IgD-negative memory B cell (primary cell): ENCODE measurements around the gene BAK1. TPM values are rescaled to one million over a fixed set of nuclear protein-coding genes. Genes with fewer than 3 reads are reported as not detected.

Experiments
- H3K27ac Mint-ChIP-seq, 3 donors: one replicate each; pipeline ENCODE4 v1.8.0; 2020 to 2022; ENCODE audit warnings: mild to moderate bottlenecking in 3 of 3, mixed read lengths in 3 of 3, moderate library complexity in 1 of 3
- H3K27me3 Mint-ChIP-seq: one replicate; pipeline ENCODE4 v1.8.0; 2021; ENCODE audit warnings: mixed read lengths
- H3K36me3 Mint-ChIP-seq: one replicate; pipeline ENCODE4 v1.8.0; 2020; ENCODE audit warnings: mild to moderate bottlenecking, mixed read lengths
- H3K4me1 Mint-ChIP-seq, 3 donors: one replicate each; pipeline ENCODE4 v1.8.0; 2020 to 2022; ENCODE audit warnings: mixed read lengths in 3 of 3, mild to moderate bottlenecking in 1 of 3
- H3K4me3 Mint-ChIP-seq, 4 donors: one replicate each; pipeline ENCODE4 v1.8.0; 2020 to 2022; ENCODE audit warnings: mild to moderate bottlenecking in 4 of 4, mixed read lengths in 4 of 4, moderate library complexity in 3 of 4
- H3K9me3 Mint-ChIP-seq, 3 donors: one replicate each; pipeline ENCODE4 v1.8.0; 2020 to 2021; ENCODE audit warnings: mixed read lengths in 3 of 3, mild to moderate bottlenecking in 1 of 3
- polyA plus RNA-seq: library from polyadenylated mRNA; unstranded; fragments of 300-500 nt; fragmentation: Illumina TruSeq; gene quantifications from one replicate; pipeline ENCODE4 v1.2.3, GENCODE V29; 2021

Gene BAK1
- polyA plus RNA-seq, 1 donor from 2014 or later = 40.6 TPM

DNA sequence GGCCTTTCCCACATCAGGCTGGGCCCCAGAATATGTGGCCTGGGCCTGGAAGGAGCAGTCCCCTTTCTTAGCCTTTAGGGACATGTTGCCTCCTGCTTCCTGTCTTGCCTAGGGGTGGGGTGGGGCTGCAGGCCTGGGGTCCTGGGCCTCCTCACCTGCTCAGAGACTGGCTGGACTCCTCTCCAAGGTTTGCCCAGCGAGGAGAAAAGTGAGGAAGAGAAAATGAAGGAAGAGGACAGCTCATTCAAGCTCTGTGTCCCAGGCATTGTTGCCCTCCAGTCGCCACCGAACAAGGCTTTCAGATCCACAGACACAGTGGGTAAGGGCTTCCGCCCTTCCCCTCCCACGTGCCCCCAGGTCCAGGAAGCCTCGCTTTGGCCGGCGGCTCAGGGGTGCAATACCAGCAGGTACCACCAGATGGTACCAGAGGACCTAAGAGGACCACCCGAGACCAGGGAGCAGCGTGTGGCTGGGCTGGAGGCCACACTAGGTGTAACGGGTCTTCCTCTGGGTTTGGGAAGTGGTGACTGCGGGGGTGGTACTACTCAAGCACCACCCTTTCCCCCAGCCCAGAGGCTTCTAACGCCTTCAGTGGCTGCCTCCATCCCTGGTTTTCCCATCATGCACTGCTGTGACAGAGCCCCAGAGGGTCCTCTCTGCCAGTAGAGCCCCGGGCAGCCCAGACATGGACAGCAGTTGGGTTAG lies 5.5 kb upstream of the BAK1 start:
- Mint-ChIP-seq H3K27me3 (no peaks in the 10 kb centered on the region), H3K36me3 (no peaks in the 10 kb centered on the region), H3K4me3 (peak overlapping the region in 3 of 4 donors; percentile 17 to 73 (median 60)), H3K27ac (peak overlapping the region; percentile 53 to 92 (median 64)), H3K9me3 (no peaks in the 10 kb centered on the region), H3K4me1 (peaks cover 9 to 21% (median 15%) of the 10 kb centered on the region in 3 donors)

DNA sequence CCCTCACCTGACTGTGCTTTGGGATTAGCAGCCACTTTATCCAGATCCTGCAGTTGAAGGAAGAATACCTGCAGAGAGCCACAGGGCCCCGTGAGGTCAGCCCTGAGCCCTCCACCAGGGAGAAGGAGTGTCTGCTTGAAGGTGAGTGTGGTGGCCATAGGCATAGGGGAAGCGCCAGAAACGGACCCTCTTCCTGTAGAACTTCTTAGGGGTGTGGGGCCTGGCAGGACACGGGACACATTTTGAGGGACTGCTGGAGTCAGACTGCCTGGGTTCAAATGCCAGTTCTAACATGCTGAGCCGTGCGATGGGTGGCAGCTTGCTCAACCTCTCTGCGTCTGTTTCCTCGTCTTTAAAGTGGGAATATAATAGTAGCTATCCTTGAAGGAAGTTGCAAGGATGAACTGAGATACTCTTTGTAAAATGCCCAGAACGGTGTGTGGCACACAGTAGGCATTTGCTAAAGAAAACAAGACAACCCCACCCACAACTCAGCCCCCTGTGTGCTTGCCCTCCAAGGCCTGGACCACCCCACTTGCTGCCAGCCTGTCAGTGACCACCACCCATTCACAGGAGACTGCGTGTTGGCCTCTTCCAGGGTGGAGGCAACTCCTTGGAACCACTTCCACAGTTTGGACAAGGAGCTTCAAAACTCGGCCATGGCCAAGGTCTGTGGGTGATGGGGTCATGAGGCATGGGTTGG lies 4.8 kb upstream of the BAK1 start:
- H3K4me3 Mint-ChIP-seq = peak overlapping the region in 1 of 4 donors; percentile 57
- peak overlapping the region in 2 of 3 donors; percentile 46 to 73 for H3K27ac Mint-ChIP-seq
- H3K36me3 Mint-ChIP-seq = no peaks in the 10 kb centered on the region
- no peaks in the 10 kb centered on the region for H3K27me3 Mint-ChIP-seq
- no peaks in the 10 kb centered on the region for H3K9me3 Mint-ChIP-seq
- H3K4me1 Mint-ChIP-seq = peaks cover 14 to 20% (median 17%) of the 10 kb centered on the region in 3 donors

DNA sequence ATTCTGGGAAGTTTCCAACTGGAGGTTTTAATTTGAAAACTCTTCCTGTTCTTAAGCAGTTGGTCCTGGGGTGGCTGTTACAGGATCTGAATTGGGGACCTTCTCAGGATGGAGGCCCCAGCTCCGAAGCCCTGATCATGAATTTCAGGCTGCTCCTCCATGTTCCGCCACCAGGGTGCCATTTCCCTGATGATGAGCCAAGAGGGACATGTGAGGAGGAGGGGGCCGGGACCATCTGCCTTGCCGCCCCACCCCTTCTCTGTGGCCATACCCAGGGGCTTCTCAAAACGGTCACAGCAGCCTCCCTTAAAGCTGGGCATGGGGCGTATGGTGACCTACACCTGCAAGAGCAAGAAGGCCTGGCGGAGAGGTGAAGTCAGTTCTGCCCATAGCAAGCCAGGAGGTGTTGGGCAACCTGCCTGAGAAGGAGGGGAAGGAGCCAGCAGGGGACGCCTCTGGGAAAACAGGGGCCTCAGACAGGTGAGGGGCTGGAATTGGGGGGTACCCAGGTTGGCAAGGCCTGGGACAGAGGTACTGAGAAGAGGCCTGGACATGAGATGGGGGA lies 3.6 kb upstream of the BAK1 start:
- Mint-ChIP-seq H3K36me3 (no peaks in the 10 kb centered on the region), H3K27ac (no peak overlapping the region), H3K4me3 (peak overlapping the region in 1 of 4 donors; percentile 19), H3K9me3 (no peaks in the 10 kb centered on the region), H3K4me1 (peaks cover 14 to 18% (median 17%) of the 10 kb centered on the region in 3 donors), H3K27me3 (no peaks in the 10 kb centered on the region)

DNA sequence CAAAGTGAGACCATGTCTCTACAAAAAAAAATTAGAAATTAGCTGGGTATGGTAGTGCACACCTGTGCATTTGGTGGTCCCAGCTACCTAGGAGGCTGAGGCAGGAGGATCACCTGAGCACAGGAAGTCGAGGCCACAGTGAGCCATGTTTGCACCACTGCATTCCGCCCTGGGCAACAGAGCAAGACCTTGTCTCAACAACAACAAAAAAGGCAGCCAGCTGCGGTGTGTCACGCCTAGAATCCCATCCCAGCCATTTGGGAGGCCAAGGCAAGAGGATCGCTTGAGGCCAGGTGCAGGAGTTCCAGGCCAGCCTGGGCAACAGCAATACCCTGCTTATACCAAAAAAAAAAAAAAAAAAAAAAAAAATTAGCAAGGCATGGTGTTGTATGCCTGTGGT lies 1.1 kb upstream of the BAK1 start:
- H3K4me1 Mint-ChIP-seq = peaks cover 20 to 31% (median 24%) of the 10 kb centered on the region in 3 donors

DNA sequence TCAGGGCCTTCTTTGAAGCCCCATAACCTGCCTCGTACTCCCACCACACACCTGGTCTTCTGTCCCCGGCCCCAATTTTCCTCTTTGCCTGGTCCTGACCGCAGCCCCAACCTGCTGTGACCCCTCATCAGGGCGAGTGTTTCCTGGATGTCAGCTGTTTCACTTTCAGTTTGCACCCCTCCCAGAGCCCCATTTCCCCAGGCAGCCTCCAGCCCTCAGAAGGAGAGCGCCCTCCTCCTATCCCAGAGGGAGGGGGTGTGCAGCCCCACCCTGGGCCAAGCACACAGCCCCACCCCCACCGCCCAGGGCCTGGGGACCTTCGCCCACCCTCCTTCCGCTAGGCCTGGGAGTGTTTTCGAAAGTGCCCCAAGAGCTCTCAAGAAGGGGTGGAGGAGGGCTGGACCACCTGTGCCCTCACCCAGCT lies 1.5 kb downstream of the BAK1 start:
- Mint-ChIP-seq H3K27ac (peak overlapping the region; percentile 94 to 99 (median 97)), H3K36me3 (peaks cover 4% of the 10 kb centered on the region), H3K27me3 (no peaks in the 10 kb centered on the region), H3K9me3 (no peaks in the 10 kb centered on the region), H3K4me1 (peaks cover 11 to 25% (median 14%) of the 10 kb centered on the region in 3 donors), H3K4me3 (peak overlapping the region; percentile 90 to 98 (median 92))

More for the DNA sequence above, 1.1 kb upstream of the BAK1 start:
- H3K27ac Mint-ChIP-seq = peak overlapping the region in 1 of 3 donors; percentile 99
- H3K36me3 Mint-ChIP-seq = peaks cover 4% of the 10 kb centered on the region
- no peaks in the 10 kb centered on the region for H3K27me3 Mint-ChIP-seq
- H3K9me3 Mint-ChIP-seq = no peaks in the 10 kb centered on the region
- H3K4me3 Mint-ChIP-seq = peak overlapping the region in 2 of 4 donors; percentile 12 to 32

DNA sequence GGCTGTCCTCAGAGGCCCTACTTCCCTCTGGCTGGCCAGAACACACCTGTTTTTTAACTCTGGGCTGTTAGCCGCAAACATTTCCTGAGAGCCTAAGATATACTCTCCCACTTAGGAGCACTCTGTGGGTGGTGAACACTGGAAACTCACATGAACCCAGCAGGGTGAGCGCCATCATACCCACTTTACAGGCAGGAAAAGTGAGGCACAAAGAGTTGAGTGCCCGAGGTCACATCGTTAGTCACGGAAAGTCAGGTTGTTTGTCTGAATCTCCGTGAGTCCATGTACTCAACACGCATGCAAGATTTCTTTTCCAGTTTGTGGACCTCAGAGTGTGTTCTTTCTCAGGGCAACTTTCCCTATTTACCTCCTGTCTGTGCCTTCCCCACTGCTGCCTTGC lies 1.9 kb downstream of the BAK1 start:
- Mint-ChIP-seq H3K27me3 (no peaks in the 10 kb centered on the region), H3K4me1 (peaks cover 11 to 25% (median 14%) of the 10 kb centered on the region in 3 donors), H3K9me3 (no peaks in the 10 kb centered on the region), H3K36me3 (peaks cover 4% of the 10 kb centered on the region), H3K4me3 (peak overlapping the region; percentile 90 to 98 (median 92)), H3K27ac (peak overlapping the region; percentile 94 to 99 (median 97))

DNA sequence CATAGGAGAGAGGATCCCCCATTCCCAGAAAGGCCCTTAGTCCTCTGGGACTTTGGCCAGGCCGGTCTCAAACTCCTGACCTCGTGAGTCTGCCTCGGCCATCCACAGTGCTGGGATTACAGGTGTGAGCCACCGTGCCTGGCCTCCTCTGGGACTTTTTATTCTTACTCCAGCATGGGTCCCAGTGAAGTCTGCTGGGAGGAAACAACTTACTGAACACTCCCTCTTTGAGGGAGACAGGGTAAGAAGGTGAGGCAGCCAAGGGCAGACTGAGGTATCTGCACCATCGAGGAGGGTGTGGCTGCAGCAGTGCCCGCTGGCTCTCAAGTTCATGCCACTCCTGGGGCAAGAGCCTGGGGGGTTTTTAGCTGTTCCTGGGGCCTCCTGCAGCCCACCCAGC lies 2.4 kb downstream of the BAK1 start:
- peak overlapping the region; percentile 94 to 99 (median 97) for H3K27ac Mint-ChIP-seq

DNA sequence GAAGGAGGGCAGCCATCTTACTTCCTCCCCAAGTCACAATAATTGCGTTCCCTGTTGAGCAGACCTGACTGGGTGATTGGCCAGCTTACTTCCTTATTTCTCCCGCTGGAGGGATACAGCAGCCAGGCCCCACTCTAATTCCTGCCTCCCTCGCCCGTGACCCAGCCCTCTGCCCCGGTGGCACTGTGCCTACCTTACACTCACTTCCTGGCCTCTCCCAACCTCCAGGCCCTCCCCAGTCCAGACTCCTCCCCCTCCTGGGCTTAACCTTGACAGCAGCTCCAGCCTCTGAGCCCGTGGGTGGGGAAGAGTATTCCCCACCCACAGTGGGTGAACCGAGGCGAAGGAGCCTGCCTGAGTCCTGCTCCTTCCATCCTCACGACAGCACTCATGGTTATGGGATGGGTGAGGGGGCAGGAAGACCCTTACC lies 3.0 kb downstream of the BAK1 start:
- Mint-ChIP-seq H3K4me1 (peaks cover 11 to 25% (median 16%) of the 10 kb centered on the region in 3 donors), H3K27me3 (no peaks in the 10 kb centered on the region), H3K4me3 (peak overlapping the region in 1 of 4 donors; percentile 48), H3K27ac (peak overlapping the region in 2 of 3 donors; percentile 74 to 97), H3K9me3 (no peaks in the 10 kb centered on the region), H3K36me3 (peaks cover 4% of the 10 kb centered on the region)

More for the DNA sequence above, 2.4 kb downstream of the BAK1 start:
- Mint-ChIP-seq H3K36me3 (peaks cover 4% of the 10 kb centered on the region), H3K4me3 (peak overlapping the region in 3 of 4 donors; percentile 90 to 98 (median 91)), H3K9me3 (no peaks in the 10 kb centered on the region), H3K27me3 (no peaks in the 10 kb centered on the region), H3K4me1 (peaks cover 11 to 25% (median 14%) of the 10 kb centered on the region in 3 donors)

DNA sequence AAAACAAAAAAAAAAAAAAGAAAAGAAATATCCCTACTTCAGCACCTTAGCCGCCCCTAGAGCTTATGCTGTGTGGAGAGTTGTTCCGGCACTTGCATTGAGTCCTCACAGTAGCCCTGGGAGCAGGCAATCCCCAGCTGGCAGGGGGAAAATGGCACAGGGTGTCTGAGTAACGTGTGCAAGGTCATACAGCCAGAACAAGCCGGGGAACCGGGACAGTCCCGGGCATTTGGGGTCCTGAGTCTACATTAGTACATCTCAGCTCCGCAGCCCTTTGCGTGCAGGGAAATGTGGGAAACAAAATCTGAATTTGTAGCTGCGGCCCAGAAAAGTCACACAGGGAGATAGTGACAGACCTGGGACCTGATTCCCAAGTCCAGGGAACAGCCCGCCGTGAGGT lies 3.4 kb downstream of the BAK1 start:
- Mint-ChIP-seq H3K36me3 (peaks cover 4% of the 10 kb centered on the region), H3K27ac (peak overlapping the region in 2 of 3 donors; percentile 74 to 83), H3K4me3 (peak overlapping the region in 3 of 4 donors; percentile 38 to 56 (median 48)), H3K27me3 (no peaks in the 10 kb centered on the region), H3K9me3 (no peaks in the 10 kb centered on the region), H3K4me1 (peaks cover 11 to 29% (median 20%) of the 10 kb centered on the region in 3 donors)

DNA sequence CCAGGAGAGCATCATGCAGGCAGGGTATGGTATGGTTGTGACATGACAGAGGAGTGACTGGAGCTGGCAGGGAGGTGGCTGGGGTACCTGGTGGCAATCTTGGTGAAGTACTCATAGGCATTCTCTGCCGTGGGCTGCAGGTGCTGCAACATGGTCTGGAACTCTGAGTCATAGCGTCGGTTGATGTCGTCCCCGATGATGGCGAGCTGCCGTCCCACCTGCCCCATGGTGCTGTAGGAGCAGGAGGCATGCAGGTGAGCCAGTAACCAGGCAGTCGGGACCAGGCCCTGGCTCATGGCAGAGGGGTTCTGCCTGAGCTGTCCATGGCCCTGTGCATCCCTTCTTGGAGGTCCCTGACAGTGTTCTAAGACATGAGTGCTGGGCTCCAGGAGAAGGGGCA lies 4.9 kb downstream of the BAK1 start:
- H3K9me3 Mint-ChIP-seq = no peaks in the 10 kb centered on the region
- H3K27me3 Mint-ChIP-seq = no peaks in the 10 kb centered on the region
- H3K27ac Mint-ChIP-seq = peak overlapping the region; percentile 39 to 77 (median 56)
- peaks cover 18 to 31% (median 23%) of the 10 kb centered on the region in 3 donors for H3K4me1 Mint-ChIP-seq
- peak overlapping the region in 3 of 4 donors; percentile 14 to 71 (median 28) for H3K4me3 Mint-ChIP-seq
- H3K36me3 Mint-ChIP-seq = peaks cover 4% of the 10 kb centered on the region

DNA sequence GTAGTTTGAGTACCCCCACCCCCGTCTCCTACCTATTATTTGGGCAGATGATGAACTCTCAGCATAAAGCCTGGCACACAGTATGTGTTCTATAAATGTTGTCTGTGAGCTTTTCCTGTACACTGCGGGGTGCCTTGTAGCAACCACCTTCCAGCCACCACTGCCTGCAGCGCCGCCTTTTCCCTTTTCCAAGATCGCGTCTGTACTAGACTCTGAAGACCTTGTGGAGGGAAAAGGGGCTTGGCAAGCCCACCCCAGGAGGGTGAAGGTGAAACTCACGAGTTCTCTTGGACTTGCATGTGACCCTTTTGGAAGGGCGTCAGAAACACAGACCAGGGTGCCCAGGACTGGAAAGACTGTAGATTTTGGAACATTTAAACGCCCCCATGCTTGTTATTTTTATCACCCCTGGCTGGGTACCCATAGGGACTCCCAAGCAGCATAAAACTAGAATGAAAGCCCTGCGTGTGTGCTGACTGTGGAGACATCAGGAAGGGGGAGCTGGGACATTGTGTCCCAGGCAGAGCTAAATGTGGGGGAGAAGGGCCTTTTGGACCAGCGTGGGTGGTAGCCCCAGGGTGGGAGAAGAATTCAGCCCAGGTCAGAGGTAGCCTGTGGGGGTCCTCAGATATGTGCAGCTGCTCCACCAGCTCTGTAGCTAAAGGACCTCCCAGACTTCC lies 8.3 kb downstream of the BAK1 start:
- H3K36me3 Mint-ChIP-seq = no peaks in the 10 kb centered on the region
- H3K27me3 Mint-ChIP-seq = no peaks in the 10 kb centered on the region
- peak overlapping the region; percentile 98 to 100 (median 99) for H3K27ac Mint-ChIP-seq
- H3K4me3 Mint-ChIP-seq = peak overlapping the region; percentile 91 to 97 (median 94)
- no peaks in the 10 kb centered on the region for H3K9me3 Mint-ChIP-seq
- peaks cover 9 to 22% (median 14%) of the 10 kb centered on the region in 3 donors for H3K4me1 Mint-ChIP-seq

DNA sequence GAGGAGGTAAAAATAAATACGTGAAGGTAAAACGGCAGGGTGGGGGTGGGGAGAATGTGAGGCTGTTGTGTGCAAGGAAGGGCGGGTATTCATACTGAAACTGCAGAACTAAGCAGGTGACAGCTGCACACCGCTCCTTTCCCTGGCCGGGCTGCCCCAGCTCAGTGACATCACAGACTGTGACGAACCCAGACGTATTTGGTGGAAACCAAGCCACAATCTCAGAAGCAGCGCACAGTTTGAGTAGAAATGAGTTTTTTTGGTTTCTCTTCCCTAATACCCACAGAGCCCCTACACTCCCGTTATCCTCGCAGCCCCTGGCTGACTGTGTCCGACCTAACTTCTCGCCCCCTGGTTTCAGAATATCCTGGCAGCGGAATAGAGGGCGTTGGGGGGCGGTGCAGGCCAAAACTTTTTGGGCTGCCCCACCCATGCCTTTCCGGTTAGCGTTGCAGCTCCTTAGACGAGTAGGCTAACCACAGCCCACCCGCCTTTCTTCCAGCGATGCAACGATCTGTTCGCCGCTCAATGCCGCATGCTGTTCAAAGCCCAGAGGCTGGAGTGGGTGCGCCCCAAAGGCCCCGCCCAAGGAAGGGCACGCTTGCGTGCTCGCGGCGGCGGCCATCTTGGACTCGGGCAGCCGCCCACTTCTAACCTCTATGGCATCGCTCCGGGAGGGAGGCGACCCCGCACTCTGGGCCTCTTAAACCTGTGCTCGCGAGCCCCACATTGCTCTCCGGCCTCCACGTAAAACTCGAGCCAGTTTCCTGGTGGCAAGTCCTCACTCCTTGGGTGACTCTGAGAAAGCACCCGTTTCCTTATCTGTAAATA lies 9.1 kb downstream of the BAK1 start:
- Mint-ChIP-seq H3K4me3 (peak overlapping the region; percentile 91 to 97 (median 94)), H3K4me1 (peaks cover 9 to 22% (median 15%) of the 10 kb centered on the region in 3 donors), H3K27ac (peak overlapping the region; percentile 98 to 100 (median 99)), H3K36me3 (no peaks in the 10 kb centered on the region), H3K27me3 (no peaks in the 10 kb centered on the region), H3K9me3 (no peaks in the 10 kb centered on the region)

DNA sequence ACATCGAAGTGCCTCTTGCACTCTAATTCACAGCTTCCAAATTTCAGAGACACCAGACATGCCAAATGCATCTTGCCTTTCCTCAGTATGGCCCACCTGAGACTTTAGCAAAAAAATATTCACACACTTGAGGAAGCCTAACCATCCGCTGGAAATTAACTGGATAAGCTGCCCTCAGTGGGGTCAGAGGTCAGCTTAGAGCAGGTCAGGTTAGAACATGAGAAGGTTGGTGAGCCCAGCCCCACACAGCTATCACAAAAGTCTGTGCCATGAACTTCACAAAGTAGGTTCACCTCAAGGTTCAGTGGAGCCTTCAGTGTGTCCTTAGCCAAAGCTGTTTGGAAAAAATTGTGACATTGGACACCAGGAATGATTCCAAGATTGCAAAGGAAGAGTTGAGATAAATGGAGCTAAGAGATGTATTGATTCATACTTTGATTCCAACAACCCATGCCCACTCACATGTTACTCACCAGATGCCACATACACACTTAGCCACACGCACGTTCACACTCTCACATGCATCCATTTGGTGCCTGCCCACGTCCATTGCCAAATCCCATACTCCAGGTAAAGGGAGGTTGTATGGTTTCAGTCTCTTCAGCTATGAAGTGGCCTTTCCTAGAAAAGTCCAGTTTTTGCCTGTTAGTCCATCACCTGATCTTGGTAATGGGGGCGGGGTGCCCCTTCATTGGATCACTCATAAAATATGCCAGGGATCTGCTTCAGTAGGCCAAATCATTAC lies 11.1 kb downstream of the BAK1 start:
- peak overlapping the region in 2 of 4 donors; percentile 72 to 78 for H3K4me3 Mint-ChIP-seq
- peaks cover 9 to 19% (median 14%) of the 10 kb centered on the region in 3 donors for H3K4me1 Mint-ChIP-seq
- H3K27ac Mint-ChIP-seq = peak overlapping the region; percentile 98 to 100 (median 99)
- H3K36me3 Mint-ChIP-seq = no peaks in the 10 kb centered on the region
- no peaks in the 10 kb centered on the region for H3K9me3 Mint-ChIP-seq
- H3K27me3 Mint-ChIP-seq = no peaks in the 10 kb centered on the region
